Muscle layer of duodenum (tissue), 2 donors: Measurements from ENCODE around the gene HOXA2.
A peak's percentile ranks its signal among the peaks of the same experiment; 100 is the strongest.

Source experiments
- H3K27ac ChIP-seq: one replicate; pipeline ENCODE4 v1.7.0; 2013; ENCODE audit warnings: mild to moderate bottlenecking, low read length
- H3K27me3 ChIP-seq: one replicate; pipeline ENCODE4 v1.7.0; 2013; ENCODE audit warnings: low read depth, mild to moderate bottlenecking, control low read depth, low read length
- H3K36me3 ChIP-seq, 2 donors: one replicate each; pipeline ENCODE4 v1.7.0; 2013; ENCODE audit warnings: low read length in 2 of 2, control low read depth in 1 of 2, mild to moderate bottlenecking in 1 of 2; ENCODE audit not compliant: insufficient read depth in 2 of 2, control insufficient read depth in 1 of 2
- H3K4me1 ChIP-seq, 2 donors: one replicate each; pipeline ENCODE4 v1.7.0; 2013; ENCODE audit warnings: low read length in 2 of 2, mild to moderate bottlenecking in 2 of 2, control low read depth in 1 of 2, moderate library complexity in 1 of 2; ENCODE audit not compliant: insufficient read depth in 2 of 2, control insufficient read depth in 1 of 2
- H3K4me3 ChIP-seq, 2 donors: one replicate each; pipeline ENCODE4 v1.7.0; 2013; ENCODE audit warnings: low read length in 2 of 2, low read depth in 1 of 2, mild to moderate bottlenecking in 1 of 2
- H3K9me3 ChIP-seq, 2 donors: one replicate each; pipeline ENCODE4 v1.7.0; 2013; ENCODE audit warnings: low read length in 2 of 2, control low read depth in 1 of 2, mild to moderate bottlenecking in 1 of 2; ENCODE audit not compliant: control insufficient read depth in 1 of 2
- donor health status: healthy.

HOXA2 gene

GRCh38 chr7:27107391-27108381 is 5.2 kb upstream of the HOXA2 start:
- H3K9me3 ChIP-seq, result no peaks in the 10 kb centered on the region
- peak overlapping the region; percentile 26 to 90 for H3K4me3 ChIP-seq
- H3K27ac ChIP-seq, result peak overlapping the region; percentile 95
- peaks cover 8% of the 10 kb centered on the region for H3K27me3 ChIP-seq
- no peaks in the 10 kb centered on the region for H3K36me3 ChIP-seq
- peaks cover 14 to 22% of the 10 kb centered on the region in 2 donors for H3K4me1 ChIP-seq

- H3K4me3 ChIP-seq, result peak overlapping the region; percentile 62 to 90
- H3K4me1 ChIP-seq, result peaks cover 18 to 20% of the 10 kb centered on the region in 2 donors
- peaks cover 12% of the 10 kb centered on the region for H3K27me3 ChIP-seq
- peak overlapping the region; percentile 95 for H3K27ac ChIP-seq
- no peaks in the 10 kb centered on the region for H3K9me3 ChIP-seq
- H3K36me3 ChIP-seq, result no peaks in the 10 kb centered on the region
These were observed 4.4 kb upstream of the HOXA2 start for GRCh38 chr7:27106901-27107240.

- Histone ChIP-seq H3K4me1 (peaks cover 16 to 17% of the 10 kb centered on the region in 2 donors), H3K36me3 (no peaks in the 10 kb centered on the region), H3K27me3 (peaks cover 12% of the 10 kb centered on the region), H3K27ac (peak overlapping the region; percentile 95), H3K4me3 (peak overlapping the region; percentile 62 to 90), H3K9me3 (no peaks in the 10 kb centered on the region)
These were observed 3.9 kb upstream of the HOXA2 start for GRCh38 chr7:27106181-27106900.

- peak overlapping the region; percentile 62 to 90 for H3K4me3 ChIP-seq
- H3K27ac ChIP-seq, result peak overlapping the region; percentile 95
- H3K4me1 ChIP-seq, result peaks cover 11 to 15% of the 10 kb centered on the region in 2 donors
- H3K9me3 ChIP-seq, result no peaks in the 10 kb centered on the region
- H3K27me3 ChIP-seq, result peaks cover 12% of the 10 kb centered on the region
- no peaks in the 10 kb centered on the region for H3K36me3 ChIP-seq
These were observed 3.0 kb upstream of the HOXA2 start for GRCh38 chr7:27105301-27106031.

GRCh38 chr7:27104341-27105058 is 2.0 kb upstream of the HOXA2 start:
- Histone ChIP-seq H3K27ac (peak overlapping the region; percentile 95), H3K4me1 (peaks cover 5 to 10% of the 10 kb centered on the region in 2 donors), H3K9me3 (no peaks in the 10 kb centered on the region), H3K4me3 (peak overlapping the region; percentile 70 to 90), H3K36me3 (no peaks in the 10 kb centered on the region), H3K27me3 (peaks cover 12% of the 10 kb centered on the region)

GRCh38 chr7:27103489-27104226 is 1.2 kb upstream of the HOXA2 start:
- Histone ChIP-seq H3K36me3 (no peaks in the 10 kb centered on the region), H3K27ac (peak overlapping the region; percentile 95), H3K9me3 (no peaks in the 10 kb centered on the region), H3K4me3 (peak overlapping the region; percentile 70 to 90), H3K27me3 (peaks cover 12% of the 10 kb centered on the region), H3K4me1 (peaks cover 0 to 4% of the 10 kb centered on the region in 2 donors)

GRCh38 chr7:27101957-27102580 is 414 bp downstream of the HOXA2 start:
- peak overlapping the region; percentile 79 to 90 for H3K4me3 ChIP-seq
- H3K27me3 ChIP-seq, result peaks cover 12% of the 10 kb centered on the region
- H3K27ac ChIP-seq, result peak overlapping the region; percentile 95
- no peaks in the 10 kb centered on the region for H3K9me3 ChIP-seq
- no peaks in the 10 kb centered on the region for H3K36me3 ChIP-seq
- H3K4me1 ChIP-seq, result peaks cover 0 to 11% of the 10 kb centered on the region in 2 donors

DNA sequence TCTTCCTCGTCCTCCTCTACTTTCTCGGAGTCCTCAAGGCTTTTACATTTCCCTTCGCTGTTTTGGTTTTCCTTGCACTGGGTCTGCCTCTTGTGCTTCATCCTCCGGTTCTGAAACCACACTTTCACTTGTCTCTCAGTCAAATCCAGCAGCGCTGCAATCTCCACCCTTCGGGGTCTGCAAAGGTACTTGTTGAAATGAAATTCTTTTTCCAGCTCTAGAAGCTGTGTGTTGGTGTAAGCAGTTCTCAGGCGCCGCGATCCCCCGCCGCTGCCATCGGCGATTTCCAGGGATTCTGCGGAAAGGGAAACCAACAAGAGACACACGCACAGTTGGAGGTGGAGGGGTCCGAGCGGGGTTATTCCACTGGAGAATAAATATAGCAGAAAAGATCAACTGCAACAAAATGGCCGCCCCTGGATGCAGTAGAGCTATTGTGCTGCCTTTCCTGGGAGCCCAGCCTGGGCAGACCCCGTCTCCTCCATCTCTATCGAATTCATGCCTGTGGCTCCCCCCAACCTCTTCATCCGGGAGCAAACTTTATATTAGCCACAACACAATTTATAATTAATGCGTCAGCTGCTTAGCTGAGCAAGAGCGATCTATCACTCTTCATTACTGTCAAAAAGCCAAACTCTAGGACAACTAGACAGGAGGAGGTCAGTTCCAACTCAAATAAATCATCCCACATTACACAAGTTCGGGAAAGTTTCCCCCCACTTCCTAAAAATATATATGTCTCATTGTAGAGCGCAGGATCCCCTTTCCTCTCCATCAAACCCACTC is 1.1 kb downstream of the HOXA2 start:
- H3K9me3 ChIP-seq, result no peaks in the 10 kb centered on the region
- peaks cover 12% of the 10 kb centered on the region for H3K27me3 ChIP-seq
- peak overlapping the region; percentile 79 to 90 for H3K4me3 ChIP-seq
- no peaks in the 10 kb centered on the region for H3K36me3 ChIP-seq
- H3K4me1 ChIP-seq, result peaks cover 0 to 11% of the 10 kb centered on the region in 2 donors
- peak overlapping the region; percentile 95 for H3K27ac ChIP-seq

GRCh38 chr7:27100694-27101170 is 1.8 kb downstream of the HOXA2 start:
- H3K9me3 ChIP-seq, result no peaks in the 10 kb centered on the region
- peaks cover 12% of the 10 kb centered on the region for H3K27me3 ChIP-seq
- H3K27ac ChIP-seq, result peak overlapping the region; percentile 95
- H3K4me3 ChIP-seq, result peak overlapping the region; percentile 79 to 90
- H3K36me3 ChIP-seq, result peaks cover 0 to 3% of the 10 kb centered on the region in 2 donors
- peaks cover 0 to 11% of the 10 kb centered on the region in 2 donors for H3K4me1 ChIP-seq
